Body of pancreas (tissue), 4 donors: ENCODE measurements around the gene PDE6D. TPM values are rescaled to one million over a fixed set of nuclear protein-coding genes. Genes with fewer than 3 reads are reported as not detected.

Experiments
- ATAC-seq: fragments of 150-250 bp; one replicate; pipeline ENCODE4 v1.9.1; 2016
- DNase-seq, 4 donors: peaks; one replicate each; pipeline ENCODE4 v3.0.0-alpha.2; 2019
- H3K27ac ChIP-seq, 4 donors: fragments of 200-600 bp; sonication (generic); 1 replicate in 3 of 4; 2 replicates in 1 of 4; pipeline versions ENCODE4 v1.5.1 to v1.6.1; 2016 to 2019; ENCODE audit warnings: mild to moderate bottlenecking in 1 of 4, mixed read lengths in 1 of 4, moderate library complexity in 1 of 4
- H3K27me3 ChIP-seq, 2 donors: fragments of 200-600 bp; sonication (generic); one replicate each; pipeline ENCODE4 v1.6.0; 2016; ENCODE audit warnings: mild to moderate bottlenecking in 1 of 2
- H3K36me3 ChIP-seq, 2 donors: fragments of 200-600 bp; sonication (generic); replicated peaks in 1 of 2; 2 replicates each; pipeline ENCODE4 v1.5.1; 2016; ENCODE audit warnings: low read depth in 2 of 2; ENCODE audit not compliant: insufficient read depth in 1 of 2
- H3K4me1 ChIP-seq: fragments of 200-600 bp; sonication (generic); one replicate; pipeline ENCODE4 v1.6.0; 2016
- H3K4me3 ChIP-seq, 2 donors: fragments of 200-600 bp; sonication (generic); 1 replicate in 1 of 2; 2 replicates in 1 of 2; pipeline ENCODE4 v1.5.1; 2016 to 2019
- H3K9me3 ChIP-seq, 3 donors: fragments of 200-600 bp; sonication (generic); 1 replicate in 2 of 3; 2 replicates in 1 of 3; pipeline ENCODE4 v1.5.1; 2016
- POLR2A ChIP-seq, 3 donors: fragments of 450-650 bp; IDR thresholded peaks; one replicate each; pipeline ENCODE4 v1.6.1; 2016; ENCODE audit warnings: antibody characterized with exemption in 3 of 3, mild to moderate bottlenecking in 2 of 3
- WGBS, 2 donors: methylation state at CpG; one replicate each; pipeline ENCODE4 v1.1.5; 2017; 5-methylcytosine and 5-hydroxymethylcytosine counted together
- intact Hi-C: fragments of 100-400 bp; cut with DNase I; formaldehyde crosslinking; loops from one replicate; pipeline ENCODE4 v1.15.1; 2023
- total RNA-seq, 2 donors: library from RNA; depleted of rRNA; stranded (reverse); fragments of >200 nt; gene quantifications; one replicate each; pipeline ENCODE4 v1.1.0, GENCODE V29; 2016
- TF ChIP-seq, protein P1 (sequence below), 7 experiments: fragments of 450-650 bp in 4 of 7; fragments of 200-600 bp in 3 of 7; sonication (generic) in 3 of 7; IDR thresholded peaks; one replicate each; pipeline ENCODE4 v1.5.1; 2016 to 2019; ENCODE audit warnings: antibody characterized with exemption in 7 of 7

PDE6D gene
- total RNA-seq, 2 donors from 2014 or later = 2.6 to 15.0 TPM

DNA sequence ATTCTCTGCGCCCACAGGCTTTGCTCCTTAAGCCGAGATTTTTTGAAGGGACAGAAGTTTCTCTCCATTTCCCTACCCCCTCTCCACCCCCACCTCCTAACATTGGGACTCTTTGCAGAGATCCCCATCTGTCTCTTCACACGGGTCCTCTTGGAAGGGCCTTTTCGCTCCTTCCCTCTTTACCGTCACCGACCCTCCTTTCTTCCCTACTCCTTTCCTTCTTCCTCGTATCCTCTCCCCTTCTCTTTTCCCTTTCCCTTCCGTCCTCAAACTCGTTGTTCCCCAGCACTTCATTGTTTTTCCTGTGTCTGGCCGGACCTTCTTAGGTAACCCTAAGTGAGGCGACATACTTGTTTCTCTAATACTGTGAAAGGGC is 5.8 kb upstream of the PDE6D start:
- Histone ChIP-seq H3K9me3 (no peaks in the 10 kb centered on the region), H3K36me3 (no peaks in the 10 kb centered on the region), H3K27ac (peak overlapping the region in 2 of 4 donors; percentile 55 to 61), H3K4me3 (peak overlapping the region; percentile 87 to 91), H3K27me3 (no peaks in the 10 kb centered on the region), H3K4me1 (peaks cover 52% of the 10 kb centered on the region)
- no peak for ATAC-seq
- intact Hi-C loops = no loop called here
- TF ChIP-seq, protein P1, sequence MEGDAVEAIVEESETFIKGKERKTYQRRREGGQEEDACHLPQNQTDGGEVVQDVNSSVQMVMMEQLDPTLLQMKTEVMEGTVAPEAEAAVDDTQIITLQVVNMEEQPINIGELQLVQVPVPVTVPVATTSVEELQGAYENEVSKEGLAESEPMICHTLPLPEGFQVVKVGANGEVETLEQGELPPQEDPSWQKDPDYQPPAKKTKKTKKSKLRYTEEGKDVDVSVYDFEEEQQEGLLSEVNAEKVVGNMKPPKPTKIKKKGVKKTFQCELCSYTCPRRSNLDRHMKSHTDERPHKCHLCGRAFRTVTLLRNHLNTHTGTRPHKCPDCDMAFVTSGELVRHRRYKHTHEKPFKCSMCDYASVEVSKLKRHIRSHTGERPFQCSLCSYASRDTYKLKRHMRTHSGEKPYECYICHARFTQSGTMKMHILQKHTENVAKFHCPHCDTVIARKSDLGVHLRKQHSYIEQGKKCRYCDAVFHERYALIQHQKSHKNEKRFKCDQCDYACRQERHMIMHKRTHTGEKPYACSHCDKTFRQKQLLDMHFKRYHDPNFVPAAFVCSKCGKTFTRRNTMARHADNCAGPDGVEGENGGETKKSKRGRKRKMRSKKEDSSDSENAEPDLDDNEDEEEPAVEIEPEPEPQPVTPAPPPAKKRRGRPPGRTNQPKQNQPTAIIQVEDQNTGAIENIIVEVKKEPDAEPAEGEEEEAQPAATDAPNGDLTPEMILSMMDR (IDR thresholded peaks at IDR 0.05) = no peak
- no peak for TF ChIP-seq POLR2A (IDR thresholded peaks at IDR 0.05)
- DNase-seq = no peak
- WGBS, 2 donors = 7 to 12% methylated on average over 11 of the region's 11 CpGs

DNA sequence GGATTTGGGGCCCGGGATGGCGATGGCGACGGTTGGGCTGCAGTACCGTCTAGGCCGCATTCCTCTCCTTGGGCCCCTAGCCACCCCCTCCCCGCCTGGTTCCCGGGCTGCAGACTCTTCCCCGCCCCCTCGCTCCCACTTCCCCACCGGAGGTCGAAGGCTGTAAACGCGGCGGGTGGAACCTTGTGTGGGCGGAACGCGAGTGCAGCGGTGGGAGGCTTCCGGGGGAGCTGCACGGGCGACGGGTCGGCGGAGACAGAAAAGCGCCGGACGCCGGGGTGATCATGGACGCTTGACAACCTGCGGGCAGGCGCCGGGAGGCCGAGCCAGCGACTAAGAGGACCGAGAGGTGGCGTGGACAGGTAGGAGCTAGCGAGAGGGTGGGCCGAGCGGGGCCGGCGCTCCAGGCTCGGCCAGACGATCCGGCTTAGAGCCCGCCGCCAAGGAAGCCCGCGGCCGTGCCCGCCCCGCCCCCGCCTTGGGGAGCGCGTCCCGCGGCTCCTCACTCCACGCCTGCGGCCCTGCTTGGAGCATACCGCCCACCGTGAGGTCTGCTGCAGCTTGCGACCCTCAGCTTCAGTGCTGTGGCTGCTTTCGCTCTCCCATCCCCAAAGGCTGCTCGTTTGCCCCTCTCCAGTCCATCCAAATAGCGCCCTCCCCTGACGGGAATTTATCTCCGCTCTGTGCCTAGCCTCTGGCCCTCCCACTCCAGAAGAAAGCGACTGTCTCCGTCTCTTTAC is 5.3 kb upstream of the PDE6D start, which contains the start of gene COPS7B:
Gene COPS7B, plus strand, starts transcription at position 269 of the 740 bp plus-strand sequence. CDS start 2,126 bp downstream, outside the sequence.
- H3K4me3 ChIP-seq = peak within 1 kb of the TSS; percentile 87 to 91
- ATAC-seq (peak; percentile 62), DNase-seq (peak; percentile 78 to 87 (median 78))
- TF ChIP-seq, protein P1 (IDR thresholded peaks at IDR 0.05) = peak in 2 of 7 experiments; percentile 9 to 17
- TF ChIP-seq POLR2A (IDR thresholded peaks at IDR 0.05) = peak in 2 of 3 donors; percentile 30 to 42
- no peaks in the 10 kb centered on the region for H3K27me3 ChIP-seq
- H3K4me1 ChIP-seq = peaks cover 52% of the 10 kb centered on the region
- 0 to 2% methylated on average over 6 to 65 of the region's 69 CpGs for WGBS, 2 donors
- H3K27ac ChIP-seq = peak within 1 kb of the TSS in 3 of 4 donors; percentile 45 to 61 (median 55)
- intact Hi-C loops = no loop called here
- no peaks in the 10 kb centered on the region for H3K9me3 ChIP-seq
- no peaks in the 10 kb centered on the region for H3K36me3 ChIP-seq

DNA sequence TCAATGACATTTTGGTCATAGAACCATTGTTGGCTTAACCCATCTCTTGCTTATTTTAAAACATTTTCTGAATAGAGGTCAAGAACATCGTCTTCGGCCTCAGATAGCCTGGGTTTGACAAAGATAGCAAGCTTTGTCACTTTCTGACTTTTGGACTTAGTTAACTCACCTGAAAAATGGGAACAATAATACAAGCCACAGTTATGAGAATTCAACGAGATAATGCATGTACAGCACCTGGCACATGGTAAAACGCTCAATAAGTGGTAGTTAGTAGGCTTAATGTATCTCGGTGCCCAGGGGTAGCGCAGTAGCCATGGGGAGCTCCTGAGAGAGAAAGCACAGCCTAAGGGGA is 4.7 kb upstream of the PDE6D start:
- peaks cover 52% of the 10 kb centered on the region for H3K4me1 ChIP-seq
- H3K27ac ChIP-seq = peak overlapping the region in 3 of 4 donors; percentile 45 to 61 (median 55)
- intact Hi-C loops = no loop called here
- 24 to 27% methylated on average over 6 of the region's 6 CpGs for WGBS, 2 donors
- no peaks in the 10 kb centered on the region for H3K9me3 ChIP-seq
- no peaks in the 10 kb centered on the region for H3K36me3 ChIP-seq
- H3K4me3 ChIP-seq = peak overlapping the region; percentile 87 to 91
- no peak for DNase-seq
- TF ChIP-seq, protein P1 (IDR thresholded peaks at IDR 0.05) = no peak
- TF ChIP-seq POLR2A (IDR thresholded peaks at IDR 0.05) = no peak
- no peaks in the 10 kb centered on the region for H3K27me3 ChIP-seq
- no peak for ATAC-seq

DNA sequence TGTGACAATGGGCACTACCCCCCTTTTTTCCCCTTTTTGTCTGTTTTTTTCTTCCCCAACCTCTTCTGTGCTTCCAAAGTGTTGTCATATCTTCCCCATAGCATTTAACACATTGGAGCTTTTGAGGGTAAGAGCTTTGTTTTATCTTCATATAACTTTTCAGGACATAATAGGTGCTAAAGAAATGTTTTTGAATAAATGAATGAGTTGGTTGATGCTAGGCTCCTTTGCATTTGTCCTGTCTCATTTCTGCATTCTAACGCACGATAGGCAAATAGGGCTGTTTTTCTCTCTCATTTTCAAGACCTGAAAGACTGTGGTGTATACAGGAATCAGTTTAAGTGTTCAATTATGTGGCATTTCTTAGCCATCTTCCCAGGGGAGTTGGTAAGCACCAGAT is 4.3 kb upstream of the PDE6D start:
- ATAC-seq = no peak

More for the DNA sequence above, 4.3 kb upstream of the PDE6D start:
- peaks cover 53% of the 10 kb centered on the region for H3K4me1 ChIP-seq
- H3K27me3 ChIP-seq = no peaks in the 10 kb centered on the region
- intact Hi-C loops = no loop called here
- no peak overlapping the region for H3K4me3 ChIP-seq
- no peak for TF ChIP-seq POLR2A (IDR thresholded peaks at IDR 0.05)
- TF ChIP-seq, protein P1 (IDR thresholded peaks at IDR 0.05) = no peak
- no peak overlapping the region for H3K27ac ChIP-seq
- no peaks in the 10 kb centered on the region for H3K36me3 ChIP-seq
- no peak for DNase-seq
- 75 to 84% methylated on average over 2 of the region's 2 CpGs for WGBS, 2 donors
- H3K9me3 ChIP-seq = no peaks in the 10 kb centered on the region
